Mucosa of descending colon (tissue), 3 donors: ENCODE results near the gene NT5C1A. TPM values are rescaled to one million over a fixed set of nuclear protein-coding genes. Genes with fewer than 3 reads are reported as not detected.

ENCODE experiments used
- ATAC-seq: fragments of 200-7000 bp; cut with Tn5 transposase; one replicate; pipeline ENCODE4 v1.9.1; 2020; ENCODE audit warnings: mild to moderate bottlenecking, moderate library complexity
- DNase-seq, 3 donors: peaks; one replicate each; pipeline ENCODE4 v3.0.0-alpha.2; 2020
- H3K36me3 ChIP-seq: fragments of 200-600 bp; one replicate; pipeline ENCODE4 v1.8.0; 2021; ENCODE audit warnings: low read depth, mild to moderate bottlenecking
- H3K4me1 ChIP-seq: fragments of 200-600 bp; one replicate; pipeline ENCODE4 v1.8.0; 2021; ENCODE audit warnings: low read depth, mild to moderate bottlenecking
- H3K4me3 ChIP-seq: fragments of 200-600 bp; one replicate; pipeline ENCODE4 v1.8.0; 2021; ENCODE audit warnings: mild to moderate bottlenecking
- H3K9me3 ChIP-seq: fragments of 200-600 bp; one replicate; pipeline ENCODE4 v1.8.0; 2021; ENCODE audit warnings: mild to moderate bottlenecking
- CTCF ChIP-seq: fragments of 200-600 bp; IDR thresholded peaks from one replicate; pipeline ENCODE4 v1.8.0; 2022; ENCODE audit warnings: antibody characterized with exemption, mild to moderate bottlenecking
- intact Hi-C, 2 donors: fragments of 100-400 bp; cut with DNase I in 1 of 2; cut with micrococcal nuclease in 1 of 2; formaldehyde crosslinking; loops; one replicate each; pipeline versions ENCODE4 v1.11.0 to v1.11.1; 2022; cut with DNase I, micrococcal nuclease
- long read RNA-seq, 2 donors: library from polyadenylated mRNA; unstranded; transcript quantifications; one replicate each; pipeline ENCODE4 v2.0.0, GENCODE V29; 2019 to 2021
- total RNA-seq, 3 donors: library from RNA; stranded (reverse); fragmentation: NEBNext Ultra II Directional in 2 of 3; extraction: Animal tissue kit (Norgen Biotek cat#: 25700) in 2 of 3; gene quantifications; one replicate each; pipeline versions ENCODE4 v1.2.1 to v1.2.4, GENCODE V29; 2021 to 2023
- donor health status: DM: no; HTN: no; CAD: no; lungs with moderate emphysema.
- donor health status: DM: no; HTN: no; CAD: no.
- donor health status: DM: no; HTN: yes; CAD: no.

The NT5C1A gene
- total RNA-seq = under 1 TPM in 1 of 3 donors, not detected in 2; 0.27 TPM
- long read RNA-seq, donor 1 = 0 reads
- long read RNA-seq, donor 2 = 0 reads

DNA sequence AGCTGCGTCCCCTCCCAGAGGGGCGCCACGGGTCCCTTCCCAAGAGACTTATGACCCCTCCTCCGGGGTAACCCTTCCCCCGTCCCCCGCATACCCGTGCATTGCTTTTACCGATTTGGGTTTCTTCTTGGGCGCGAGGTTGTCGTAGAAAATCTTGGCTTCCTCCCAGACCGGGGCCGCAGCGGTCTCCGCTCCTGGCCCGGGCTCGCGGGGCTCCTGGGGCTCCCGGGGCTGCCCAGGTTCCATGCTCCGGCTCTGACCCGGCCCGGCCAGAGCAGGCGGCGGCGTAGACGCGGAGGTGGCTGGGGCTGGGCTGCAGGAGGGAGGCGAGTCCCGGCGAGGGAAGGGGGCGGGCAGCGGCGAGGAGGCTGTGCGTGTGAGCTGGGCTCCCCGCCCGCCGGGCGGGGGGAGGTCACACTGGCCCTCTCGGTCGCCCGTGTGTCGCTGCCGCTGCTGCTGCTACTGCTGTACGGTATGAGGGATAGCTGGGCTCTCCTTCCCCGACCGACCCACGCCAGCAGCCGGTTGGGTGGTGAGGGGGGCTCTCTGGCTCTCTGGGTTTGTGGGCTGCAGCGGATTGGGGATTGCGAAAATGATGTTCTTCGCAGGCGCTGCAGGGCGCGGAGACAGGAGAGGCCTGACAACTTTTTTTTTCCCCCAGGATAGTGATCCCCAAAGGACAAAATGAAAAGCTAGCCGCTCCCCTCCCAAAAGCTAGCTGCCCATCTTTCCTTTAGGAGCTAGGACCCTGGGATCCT is at the start of gene NT5C1A:
TSS of gene NT5C1A (minus strand) at position 315 of the 758 bp plus-strand sequence. CDS start at position 246, 69 bp downstream.
- ATAC-seq = peak; percentile 51
- H3K4me1 ChIP-seq = no peaks in the 10 kb centered on the region
- H3K4me3 ChIP-seq = no peak within 1 kb of the TSS
- no peak for TF ChIP-seq CTCF
- DNase-seq = peak in 1 of 3 donors; percentile 29
- intact Hi-C loops = no loop called here
- H3K36me3 ChIP-seq = no peaks in the 10 kb centered on the region
- no peaks in the 10 kb centered on the region for H3K9me3 ChIP-seq

GRCh38 chr1:39721664-39722063 is 49.8 kb upstream of the NT5C1A start:
- Histone ChIP-seq H3K4me1 (no peaks in the 10 kb centered on the region), H3K9me3 (no peaks in the 10 kb centered on the region), H3K36me3 (no peaks in the 10 kb centered on the region), H3K4me3 (no peak overlapping the region)
- intact Hi-C loops = loop anchor here in 1 of 2 donors (10.0 kb wide), 1 partner anchor 117 kb away; no protein-coding TSS in a partner anchor
- DNase-seq (no peak), ATAC-seq (no peak)
- TF ChIP-seq CTCF = no peak

DNA sequence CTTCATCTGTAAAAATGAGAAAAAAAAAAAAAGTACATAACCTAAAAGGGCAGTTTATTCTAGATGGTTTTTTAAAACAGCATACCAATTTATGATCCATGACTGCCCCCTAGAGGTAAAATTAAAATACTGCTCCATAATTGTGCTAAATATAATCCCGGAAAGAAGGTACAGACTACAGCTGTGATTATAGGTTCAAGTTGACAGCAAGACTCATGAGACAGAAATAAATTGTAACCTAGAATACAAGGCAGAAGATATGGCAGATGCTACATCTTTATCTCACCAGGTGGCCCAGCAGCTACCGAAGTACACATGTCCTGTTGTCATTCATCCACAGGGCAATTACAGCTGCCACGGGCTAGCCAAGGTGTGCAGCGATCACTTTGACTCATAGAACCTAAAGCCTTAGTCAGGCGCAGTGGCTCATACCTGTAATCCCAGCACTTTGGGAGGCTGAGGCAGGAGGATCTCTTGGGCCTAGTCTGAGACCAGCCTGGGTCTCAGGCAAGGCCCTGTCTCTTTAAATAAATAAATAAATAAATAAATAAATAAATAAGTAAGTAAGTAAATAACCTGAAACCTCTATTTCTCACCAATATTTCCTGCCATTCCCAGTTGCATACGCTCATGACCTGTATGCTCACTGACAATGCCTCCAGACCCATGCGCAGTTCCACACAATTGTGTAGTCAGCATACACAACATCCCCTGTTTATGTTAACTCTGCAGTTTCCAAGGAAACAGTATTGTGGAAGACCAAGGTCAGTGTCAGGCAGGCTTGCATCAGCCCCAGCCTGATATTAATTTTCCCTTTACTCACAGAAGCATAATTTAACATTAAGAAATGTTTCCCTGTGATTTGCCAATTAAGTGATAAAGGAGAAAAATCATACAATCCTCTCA is 48.4 kb upstream of the NT5C1A start:
- H3K4me3 ChIP-seq = no peak overlapping the region
- H3K4me1 ChIP-seq = no peaks in the 10 kb centered on the region
- no peaks in the 10 kb centered on the region for H3K36me3 ChIP-seq
- intact Hi-C loops = loop anchor here in 1 of 2 donors (10.0 kb wide), 1 partner anchor 116 kb away; no protein-coding TSS in a partner anchor
- ATAC-seq (peak; percentile 81), DNase-seq (peak in 1 of 3 donors; percentile 20)
- TF ChIP-seq CTCF = peak; percentile 33
- no peaks in the 10 kb centered on the region for H3K9me3 ChIP-seq

- no peak for TF ChIP-seq CTCF
- intact Hi-C loops = loop anchor here in 1 of 2 donors (10.0 kb wide), 1 partner anchor 113 kb away; no protein-coding TSS in a partner anchor
- no peak for ATAC-seq
Measured at GRCh38 chr1:39717809-39718208, 45.9 kb upstream of the NT5C1A start.

GRCh38 chr1:39713557-39713956 is 41.6 kb upstream of the NT5C1A start:
- no peak for TF ChIP-seq CTCF
- no peaks in the 10 kb centered on the region for H3K36me3 ChIP-seq
- ATAC-seq (no peak), DNase-seq (no peak)
- no peak overlapping the region for H3K4me3 ChIP-seq
- no peaks in the 10 kb centered on the region for H3K4me1 ChIP-seq
- intact Hi-C loops = loop anchor here in 1 of 2 donors (10.0 kb wide), 1 partner anchor 109 kb away; no protein-coding TSS in a partner anchor
- H3K9me3 ChIP-seq = no peaks in the 10 kb centered on the region

More at GRCh38 chr1:39717809-39718208, 45.9 kb upstream of the NT5C1A start:
- no peak for DNase-seq
- no peak overlapping the region for H3K4me3 ChIP-seq
- no peaks in the 10 kb centered on the region for H3K36me3 ChIP-seq
- no peaks in the 10 kb centered on the region for H3K9me3 ChIP-seq
- no peaks in the 10 kb centered on the region for H3K4me1 ChIP-seq
